Measurements from ENCODE around the gene FLNB.

- TF ChIP-seq CTCF (IDR thresholded peaks at IDR 0.05), result no peak
- TF ChIP-seq POLR2A (IDR thresholded peaks at IDR 0.05), result no peak
These were observed 3.2 kb upstream of the FLNB start for GRCh38 chr3:58004973-58005372.
